H1 (cell line): ENCODE data around the gene FAM171A1. TPM values are rescaled to one million over a fixed set of nuclear protein-coding genes. Genes with fewer than 3 reads are reported as not detected.

ENCODE experiments used
- CTCF ChIA-PET: fragments of 300-600 bp; sonication (Branson Sonifier 250); formaldehyde crosslinking; loops from one replicate; lab custom pipeline; 2021; ENCODE audit not compliant: partially characterized antibody; lab: Charles Lee
- POLR2A ChIA-PET: fragments of 300-600 bp; sonication (Branson Sonifier 250); formaldehyde crosslinking; loops from one replicate; lab custom pipeline; 2021; ENCODE audit warnings: inconsistent platforms; ENCODE audit not compliant: partially characterized antibody; lab: Charles Lee
- DNase-seq, 2 experiments: peaks; one replicate each; pipeline versions ENCODE4 v3.0.0 to v3.0.0-alpha.2; 2010 to 2022; ENCODE audit warnings: low spot score in 2 of 2, low read depth in 1 of 2, mixed read lengths in 1 of 2
- FAIRE-seq: peaks from 2 replicates; lab custom pipeline; 2011; peaks lifted over from hg19 to GRCh38; lab: Jason Lieb, UNC
- H2AFZ ChIP-seq: 2 replicates; pipeline ENCODE4 v1.8.1; 2012; ENCODE audit warnings: low read length, inconsistent platforms
- H2AK5ac ChIP-seq: 2 replicates; pipeline ENCODE4 v1.6.1; 2013; ENCODE audit warnings: low read depth, low read length
- H2BK120ac ChIP-seq: replicated peaks from 2 replicates; pipeline ENCODE3; 2013; ENCODE audit warnings: low read depth, low read length, inconsistent platforms
- H2BK12ac ChIP-seq: 2 replicates; pipeline ENCODE4 v1.6.1; 2013; ENCODE audit warnings: low read depth, low read length
- H2BK15ac ChIP-seq: 2 replicates; pipeline ENCODE4 v1.6.1; 2013; ENCODE audit warnings: low read length
- H2BK20ac ChIP-seq: 2 replicates; pipeline ENCODE4 v1.6.1; 2013; ENCODE audit warnings: low read length
- H2BK5ac ChIP-seq: 2 replicates; pipeline ENCODE4 v1.6.1; 2013; ENCODE audit warnings: low read depth, low read length
- H3K14ac ChIP-seq: 2 replicates; pipeline ENCODE4 v1.6.1; 2013; ENCODE audit warnings: inconsistent platforms; ENCODE audit not compliant: insufficient read length
- H3K18ac ChIP-seq: 2 replicates; pipeline ENCODE4 v1.6.1; 2013; ENCODE audit warnings: low read length; ENCODE audit errors: extremely low read depth
- H3K23ac ChIP-seq: 2 replicates; pipeline ENCODE4 v1.6.1; 2013; ENCODE audit warnings: inconsistent platforms; ENCODE audit not compliant: insufficient read length
- H3K23me2 ChIP-seq: 2 replicates; pipeline ENCODE4 v1.6.1; 2013; ENCODE audit warnings: low read depth, low read length
- H3K27ac ChIP-seq: 2 replicates; pipeline ENCODE4 v1.6.1; 2011; ENCODE audit warnings: low read depth, low read length, inconsistent platforms
- H3K27me3 ChIP-seq, 4 experiments: replicated peaks in 1 of 4; 1 replicate in 1 of 4; 2 replicates in 3 of 4; pipeline versions ENCODE4 v1.6.1 to v1.8.1; 2011 to 2013; ENCODE audit warnings: low read length in 3 of 4, mild to moderate bottlenecking in 3 of 4, inconsistent platforms in 2 of 4, mixed read lengths in 2 of 4, moderate library complexity in 1 of 4; ENCODE audit not compliant: control insufficient read depth in 3 of 4, insufficient read depth in 3 of 4; ENCODE audit errors: extremely low read depth in 1 of 4
- H3K36me3 ChIP-seq, 4 experiments: 2 replicates each; pipeline versions ENCODE4 v1.6.1 to v1.8.1; 2011 to 2013; ENCODE audit warnings: mild to moderate bottlenecking in 4 of 4, low read length in 3 of 4, moderate library complexity in 2 of 4, control low read depth in 1 of 4, inconsistent platforms in 1 of 4; ENCODE audit not compliant: insufficient read depth in 4 of 4, control insufficient read depth in 2 of 4
- H3K4ac ChIP-seq: replicated peaks from 2 replicates; pipeline ENCODE3; 2013; ENCODE audit warnings: low read length, low read depth, mixed read lengths, inconsistent platforms; ENCODE audit not compliant: insufficient read length
- H3K4me1 ChIP-seq, 4 experiments: replicated peaks in 1 of 4; 1 replicate in 1 of 4; 2 replicates in 3 of 4; pipeline versions ENCODE4 v1.6.1 to v1.8.1; 2011 to 2013; ENCODE audit warnings: low read length in 3 of 4, inconsistent platforms in 2 of 4, mixed read lengths in 1 of 4; ENCODE audit not compliant: insufficient read depth in 4 of 4, control insufficient read depth in 3 of 4
- H3K4me2 ChIP-seq, 2 experiments: 2 replicates each; pipeline versions ENCODE4 v1.6.1 to v1.8.1; 2011 to 2013; ENCODE audit warnings: low read depth in 2 of 2, low read length in 2 of 2, control low read depth in 1 of 2, inconsistent platforms in 1 of 2, mild to moderate bottlenecking in 1 of 2; ENCODE audit not compliant: insufficient read depth in 1 of 2
- H3K4me3 ChIP-seq, 4 experiments: fragments of 200-600, 300-600 bp in 1 of 4; sonication (generic), shearing (Covaris generic), sonication (Bioruptor Twin) in 1 of 4; 2 replicates each; pipeline versions ENCODE4 v1.5.1 to v1.8.1; 2011 to 2016; ENCODE audit warnings: low read length in 4 of 4, low read depth in 3 of 4, control low read depth in 2 of 4, inconsistent platforms in 2 of 4, mild to moderate bottlenecking in 2 of 4, mixed read lengths in 1 of 4, moderate library complexity in 1 of 4; ENCODE audit not compliant: insufficient read depth in 2 of 4; ENCODE audit errors: extremely low read depth in 1 of 4
- H3K56ac ChIP-seq: replicated peaks from 2 replicates; pipeline ENCODE3; 2013; ENCODE audit warnings: low read depth, mild to moderate bottlenecking, mixed read lengths, low read length, inconsistent platforms; ENCODE audit not compliant: insufficient read length
- H3K79me1 ChIP-seq: 2 replicates; pipeline ENCODE4 v1.6.1; 2013; ENCODE audit warnings: low read depth, low read length, control low read depth
- H3K79me2 ChIP-seq, 2 experiments: 2 replicates each; pipeline versions ENCODE4 v1.6.1 to v1.8.1; 2012 to 2013; ENCODE audit warnings: low read length in 2 of 2, mild to moderate bottlenecking in 2 of 2, inconsistent platforms in 1 of 2; ENCODE audit not compliant: insufficient read depth in 2 of 2, control insufficient read depth in 1 of 2
- H3K9ac ChIP-seq, 4 experiments: replicated peaks in 1 of 4; 1 replicate in 1 of 4; 2 replicates in 3 of 4; pipeline versions ENCODE4 v1.6.1 to v1.8.1; 2011 to 2013; ENCODE audit warnings: low read depth in 3 of 4, low read length in 3 of 4, control low read depth in 2 of 4, mild to moderate bottlenecking in 2 of 4, moderate library complexity in 2 of 4, inconsistent platforms in 1 of 4; ENCODE audit errors: extremely low read depth in 1 of 4
- H3K9me3 ChIP-seq, 2 experiments: 2 replicates each; pipeline versions ENCODE4 v1.6.1 to v1.8.1; 2012 to 2013; ENCODE audit warnings: mild to moderate bottlenecking in 2 of 2, moderate library complexity in 2 of 2, control low read depth in 1 of 2, inconsistent platforms in 1 of 2, low read depth in 1 of 2, low read length in 1 of 2, mixed read lengths in 1 of 2; ENCODE audit not compliant: insufficient read depth in 2 of 2
- H4K20me1 ChIP-seq, 2 experiments: replicated peaks in 1 of 2; 2 replicates each; pipeline versions ENCODE3 to v1.8.1; 2011 to 2013; ENCODE audit warnings: inconsistent platforms in 2 of 2, low read length in 2 of 2, mild to moderate bottlenecking in 1 of 2; ENCODE audit not compliant: insufficient read depth in 2 of 2, control insufficient read depth in 1 of 2
- H4K5ac ChIP-seq: 2 replicates; pipeline ENCODE4 v1.6.1; 2013; ENCODE audit warnings: low read length, low read depth, mixed read lengths, inconsistent platforms; ENCODE audit not compliant: insufficient read length
- H4K8ac ChIP-seq: 2 replicates; pipeline ENCODE4 v1.8.0; 2013; ENCODE audit warnings: mild to moderate bottlenecking, moderate library complexity, low read length, inconsistent platforms; ENCODE audit not compliant: insufficient read depth; ENCODE audit errors: extremely low read depth
- H4K91ac ChIP-seq: replicated peaks from 2 replicates; pipeline ENCODE3; 2013; ENCODE audit warnings: low read length, mixed read lengths, inconsistent platforms; ENCODE audit not compliant: insufficient read length
- FOSL1 ChIP-seq: IDR thresholded peaks from 2 replicates; pipeline ENCODE4 v1.6.1; 2011; ENCODE audit warnings: mild to moderate bottlenecking, low read depth, low read length, moderate library complexity; ENCODE audit not compliant: insufficient read depth
- KDM1A ChIP-seq: fragments of 200-600, 300-600 bp; sonication (generic); IDR thresholded peaks from 2 replicates; pipeline ENCODE4 v1.7.1; 2016; ENCODE audit warnings: mild to moderate bottlenecking, low read length, borderline replicate concordance
- KDM4A ChIP-seq: IDR thresholded peaks from one replicate; pipeline ENCODE4 v1.7.1; 2012; ENCODE audit warnings: low read depth, mild to moderate bottlenecking, moderate library complexity, low read length, inconsistent platforms; ENCODE audit not compliant: severe bottlenecking
- POLR2A ChIP-seq, 2 experiments: IDR thresholded peaks; 1 replicate in 1 of 2; 2 replicates in 1 of 2; pipeline ENCODE4 v1.6.1; 2011; ENCODE audit warnings: low read depth in 2 of 2, low read length in 2 of 2, mild to moderate bottlenecking in 2 of 2; ENCODE audit errors: control extremely low read depth in 1 of 2
- RAD21 ChIP-seq, 2 experiments: IDR thresholded peaks in 1 of 2; conservative IDR thresholded peaks in 1 of 2; 2 replicates each; pipeline ENCODE4 v1.6.1; 2011; ENCODE audit warnings: low read depth in 2 of 2, low read length in 2 of 2, improper control_type of control experiment in 1 of 2, inconsistent platforms in 1 of 2, mild to moderate bottlenecking in 1 of 2, moderate library complexity in 1 of 2
- WGBS, 2 experiments: shearing (Covaris generic) in 1 of 2; methylation state at CpG; one replicate each; pipeline versions ENCODE4 v1.1.6 to v1.1.7; 2013 to 2015; ENCODE audit warnings: low lambda C conversion rate in 2 of 2, mixed read lengths in 2 of 2, inconsistent platforms in 1 of 2, low coverage in 1 of 2, missing lambda C conversion rate in 1 of 2; ENCODE audit not compliant: insufficient replicate concordance in 2 of 2, insufficient coverage in 1 of 2, insufficient read length in 1 of 2; ENCODE audit errors: extremely low coverage in 1 of 2, missing lambda C conversion rate in 1 of 2; 5-methylcytosine and 5-hydroxymethylcytosine counted together
- polyA plus RNA-seq, 7 experiments: library from polyadenylated mRNA; depleted of rRNA in 3 of 7; stranded (reverse) in 5 of 7; unstranded in 2 of 7; fragments of >200 nt in 5 of 7; fragments of 200-250 nt in 2 of 7; gene quantifications; 1 replicate in 5 of 7; 2 replicates in 1 of 7; 4 replicates in 1 of 7; pipeline versions ENCODE4 v1.2.1 to v1.2.3, GENCODE V29; 2011 to 2013; ENCODE audit warnings: missing spikeins in 2 of 7, mixed read lengths in 2 of 7
- total RNA-seq: library from RNA; stranded (reverse); fragmentation: NEBNext Ultra II Directional; extraction: Animal tissue kit (Norgen Biotek cat#: 25700); gene quantifications from 2 replicates; pipeline ENCODE4 v1.2.1, GENCODE V29; 2021

The FAM171A1 gene
- total and polyA plus RNA-seq, 2 of the 8 experiments (the other 6 are each of a cell fraction or from before 2014, with no cell fraction given): 26.6 to 42.1 TPM

GRCh38 chr10:15373199-15373598 is 2.1 kb upstream of the FAM171A1 start:
- H2BK120ac ChIP-seq: no peak overlapping the region
- ChIA-PET POLR2A (no interaction called here), CTCF (no interaction called here)
- H3K4ac ChIP-seq: no peak overlapping the region
- no peak overlapping the region for H4K8ac ChIP-seq
- TF ChIP-seq FOSL1 (no peak), RAD21 (IDR thresholded peaks at IDR 0.05 in 1 of 2, conservative IDR thresholded peaks at IDR 0.05 in 1 of 2; ENCODE audit: low read depth in 2 of 2, low read length in 2 of 2) (no peak), KDM4A (no peak), KDM1A (peak; percentile 59; the same call in 1 of the 2 replicates), POLR2A (IDR thresholded peaks at IDR 0.05; ENCODE audit: control extremely low read depth in 1 of 2, low read depth in 2 of 2, low read length in 2 of 2) (no peak)
- no peak overlapping the region for H2AFZ ChIP-seq
- 100% methylated on average over 2 of the region's 2 CpGs; no CpG with 5 or more reads in 1 of the 2 experiments for WGBS, 2 experiments
- no peak for FAIRE-seq
- H3K4me1 ChIP-seq: peaks cover 0 to 11% (median 3%) of the 10 kb centered on the region in 4 experiments; a peak in 5 of 7 replicates
- no peak overlapping the region for H2BK20ac ChIP-seq
- 0 out of 7 replicates have a peak, but pooled peaks cover 0 to 3% (median under 1%) of the 10 kb centered on the region in 4 experiments for H3K27me3 ChIP-seq
- no peak overlapping the region for H2BK12ac ChIP-seq
- H3K23ac ChIP-seq: no peak overlapping the region
- H2BK15ac ChIP-seq: no peak overlapping the region
- H3K9ac ChIP-seq: no peak overlapping the region
- no peaks in the 10 kb centered on the region for H3K9me3 ChIP-seq
- H2BK5ac ChIP-seq: no peak overlapping the region
- no peak overlapping the region for H2AK5ac ChIP-seq
- no peak overlapping the region for H3K4me2 ChIP-seq
- H3K27ac ChIP-seq: no peak overlapping the region
- no peak overlapping the region for H3K18ac ChIP-seq
- no peaks in the 10 kb centered on the region for H4K20me1 ChIP-seq
- peaks cover 2% of the 10 kb centered on the region; the same call in 1 of the 2 replicates for H3K23me2 ChIP-seq
- H4K91ac ChIP-seq: no peak overlapping the region
- H3K36me3 ChIP-seq: no peaks in the 10 kb centered on the region
- no peak overlapping the region for H3K14ac ChIP-seq
- no peak overlapping the region for H3K4me3 ChIP-seq
- no peak overlapping the region for H4K5ac ChIP-seq
- H3K79me1 ChIP-seq: no peaks in the 10 kb centered on the region
- H3K56ac ChIP-seq: no peak overlapping the region
- peaks cover 0 to 14% of the 10 kb centered on the region in 2 experiments; a peak in 2 of 4 replicates for H3K79me2 ChIP-seq
- DNase-seq: no peak
